ENCODE measurements around the gene HLA-DQB2.
"Not testable (repeated sequence)": the region's sequence is repeated elsewhere in the genome, so short reads cannot be mapped to it uniquely, and the experiment has no call there.

HLA-DQB2 gene

GRCh38 chr6:32752580-32752979 is 10.8 kb downstream of the HLA-DQB2 start:
- DNase-seq (ENCODE audit: low read depth, low spot score): no peak
- no peak overlapping the region for H3K27ac ChIP-seq

- DNase-seq (ENCODE audit: low read depth, low spot score); H3K27ac ChIP-seq: not testable (repeated sequence)
Observed at GRCh38 chr6:32745649-32746048, 17.7 kb downstream of the HLA-DQB2 start.

GRCh38 chr6:32744776-32745175 is 18.6 kb downstream of the HLA-DQB2 start:
- no peak for DNase-seq (ENCODE audit: low read depth, low spot score)
- H3K27ac ChIP-seq: no peak overlapping the region

- no peak for DNase-seq (ENCODE audit: low read depth, low spot score)
- no peak overlapping the region for H3K27ac ChIP-seq
Observed at GRCh38 chr6:32742374-32742773, 21.0 kb downstream of the HLA-DQB2 start.

- no peak for DNase-seq (ENCODE audit: low read depth, low spot score)
- H3K27ac ChIP-seq: no peak within 1 kb of the TSS
Observed at GRCh38 chr6:32741031-32741960, 22.0 kb downstream of the HLA-DQB2 start, which contains the start of gene HLA-DQA2. TSS of gene HLA-DQA2 (plus strand) at chr6:32741391. CDS start at chr6:32741444, 53 bp downstream.

- H3K27ac ChIP-seq: no peak overlapping the region
- DNase-seq (ENCODE audit: low read depth, low spot score): no peak
Observed at GRCh38 chr6:32738126-32738525, 25.2 kb downstream of the HLA-DQB2 start.

GRCh38 chr6:32718879-32719278 is 44.5 kb downstream of the HLA-DQB2 start:
- H3K27ac ChIP-seq: no peak overlapping the region
- DNase-seq (ENCODE audit: low read depth, low spot score): no peak

- no peak overlapping the region for H3K27ac ChIP-seq
- no peak for DNase-seq (ENCODE audit: low read depth, low spot score)
Observed at GRCh38 chr6:32716396-32716795, 46.9 kb downstream of the HLA-DQB2 start.

GRCh38 chr6:32713241-32713640 is 50.1 kb downstream of the HLA-DQB2 start:
- no peak for DNase-seq (ENCODE audit: low read depth, low spot score)
- H3K27ac ChIP-seq: no peak overlapping the region

- no peak overlapping the region for H3K27ac ChIP-seq
Observed at GRCh38 chr6:32709625-32710024, 53.7 kb downstream of the HLA-DQB2 start.

More at GRCh38 chr6:32709625-32710024, 53.7 kb downstream of the HLA-DQB2 start:
- no peak for DNase-seq (ENCODE audit: low read depth, low spot score)
